ENCODE results near the gene SRSF9. TPM values are rescaled to one million over a fixed set of nuclear protein-coding genes. Genes with fewer than 3 reads are reported as not detected.

Gene SRSF9
- total RNA-seq, 4 donors from 2014 or later = 10.5 to 150 (median 91.1) TPM

DNA sequence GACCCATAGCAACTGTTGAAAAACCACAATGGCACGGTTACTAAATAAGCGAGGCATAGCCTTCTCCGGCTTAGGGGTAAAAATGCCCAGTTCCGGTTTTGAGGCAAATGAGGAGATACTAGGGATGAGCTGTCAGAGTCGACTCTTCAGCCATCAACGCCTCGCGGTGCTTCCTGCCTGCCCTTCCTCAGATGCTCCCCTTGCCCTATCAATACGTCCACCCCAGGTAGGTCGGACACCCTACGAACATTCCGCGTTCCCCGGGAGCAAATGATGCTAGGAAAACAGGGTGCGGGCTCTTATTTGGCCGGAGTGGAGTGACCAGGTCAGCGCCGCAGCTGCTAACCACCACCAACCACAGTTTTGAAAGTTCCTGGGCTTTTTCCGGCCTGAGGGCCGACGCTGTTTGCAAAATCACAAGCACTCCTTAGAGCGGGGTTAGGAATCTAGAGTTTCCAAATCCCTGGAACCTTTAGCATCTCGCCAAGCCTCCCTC is 1.2 kb downstream of the SRSF9 start:
- H3K36me3 ChIP-seq = no peaks in the 10 kb centered on the region
- H3K9me3 ChIP-seq = no peaks in the 10 kb centered on the region
- H3K4me1 ChIP-seq = peaks cover 0 to 22% of the 10 kb centered on the region in 2 donors
- peak overlapping the region; percentile 89 to 92 for H3K27ac ChIP-seq
- DNase-seq = peak in 1 of 2 donors; percentile 28
- peak overlapping the region; percentile 75 to 89 for H3K4me3 ChIP-seq
- intact Hi-C loops (cut with DNase I; ENCODE audit: low total_unique reads) = no loop called here
- H3K27me3 ChIP-seq = no peaks in the 10 kb centered on the region
- TF ChIP-seq, protein P1, sequence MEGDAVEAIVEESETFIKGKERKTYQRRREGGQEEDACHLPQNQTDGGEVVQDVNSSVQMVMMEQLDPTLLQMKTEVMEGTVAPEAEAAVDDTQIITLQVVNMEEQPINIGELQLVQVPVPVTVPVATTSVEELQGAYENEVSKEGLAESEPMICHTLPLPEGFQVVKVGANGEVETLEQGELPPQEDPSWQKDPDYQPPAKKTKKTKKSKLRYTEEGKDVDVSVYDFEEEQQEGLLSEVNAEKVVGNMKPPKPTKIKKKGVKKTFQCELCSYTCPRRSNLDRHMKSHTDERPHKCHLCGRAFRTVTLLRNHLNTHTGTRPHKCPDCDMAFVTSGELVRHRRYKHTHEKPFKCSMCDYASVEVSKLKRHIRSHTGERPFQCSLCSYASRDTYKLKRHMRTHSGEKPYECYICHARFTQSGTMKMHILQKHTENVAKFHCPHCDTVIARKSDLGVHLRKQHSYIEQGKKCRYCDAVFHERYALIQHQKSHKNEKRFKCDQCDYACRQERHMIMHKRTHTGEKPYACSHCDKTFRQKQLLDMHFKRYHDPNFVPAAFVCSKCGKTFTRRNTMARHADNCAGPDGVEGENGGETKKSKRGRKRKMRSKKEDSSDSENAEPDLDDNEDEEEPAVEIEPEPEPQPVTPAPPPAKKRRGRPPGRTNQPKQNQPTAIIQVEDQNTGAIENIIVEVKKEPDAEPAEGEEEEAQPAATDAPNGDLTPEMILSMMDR (IDR thresholded peaks at IDR 0.05) = no peak
- TF ChIP-seq POLR2A (IDR thresholded peaks at IDR 0.05) = no peak

GRCh38 chr12:120467439-120467838 is 2.1 kb downstream of the SRSF9 start:
- Histone ChIP-seq H3K36me3 (no peaks in the 10 kb centered on the region), H3K27ac (no peak overlapping the region), H3K9me3 (no peaks in the 10 kb centered on the region), H3K4me1 (peaks cover 0 to 18% of the 10 kb centered on the region in 2 donors), H3K4me3 (no peak overlapping the region), H3K27me3 (no peaks in the 10 kb centered on the region)
- TF ChIP-seq POLR2A (IDR thresholded peaks at IDR 0.05) = no peak
- TF ChIP-seq, protein P1 (IDR thresholded peaks at IDR 0.05) = no peak
- intact Hi-C loops (cut with DNase I; ENCODE audit: low total_unique reads) = no loop called here
- no peak for DNase-seq

DNA sequence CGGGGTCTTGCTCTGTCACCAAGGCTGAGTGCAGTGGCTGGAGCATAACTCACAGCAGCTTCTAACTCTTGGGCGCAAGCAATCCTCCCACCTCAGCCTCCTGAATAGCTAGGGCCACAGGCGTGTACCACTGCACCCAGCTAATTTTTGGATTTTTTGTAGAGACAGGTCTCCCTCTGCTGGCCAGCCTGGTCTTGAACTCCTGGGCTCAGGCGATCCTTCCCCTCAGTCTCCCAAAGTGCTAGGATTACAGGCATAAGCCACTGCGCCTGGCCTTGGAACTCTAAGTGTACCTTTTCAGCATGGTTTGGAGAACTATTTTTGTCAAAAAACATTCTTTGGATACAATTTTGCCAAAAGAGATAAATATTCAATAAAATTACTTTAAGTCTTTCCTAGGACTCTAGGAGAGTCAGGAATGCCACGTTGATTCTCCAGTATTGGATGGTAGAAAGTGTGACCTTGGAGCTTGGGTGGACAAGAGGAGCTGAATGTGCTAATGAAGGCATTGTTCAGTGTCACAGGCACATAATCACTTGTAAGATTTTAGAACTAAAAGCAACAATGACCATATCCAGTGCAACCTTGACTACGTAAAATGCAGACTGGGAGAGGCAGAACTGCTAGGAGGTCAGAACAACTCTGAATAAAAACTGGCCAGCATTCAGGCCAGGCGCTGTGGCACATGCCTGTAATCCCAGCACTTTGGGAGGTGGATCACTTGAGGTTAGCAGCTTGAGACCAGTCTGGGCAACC is 2.8 kb downstream of the SRSF9 start:
- no peaks in the 10 kb centered on the region for H3K36me3 ChIP-seq
- H3K4me1 ChIP-seq = peaks cover 0 to 18% of the 10 kb centered on the region in 2 donors
- intact Hi-C loops (cut with DNase I; ENCODE audit: low total_unique reads) = no loop called here
- TF ChIP-seq, protein P1 (IDR thresholded peaks at IDR 0.05) = peak; percentile 23 to 44 (median 25)
- no peak for TF ChIP-seq POLR2A (IDR thresholded peaks at IDR 0.05)
- DNase-seq = peak in 1 of 2 donors; percentile 34
- no peak overlapping the region for H3K27ac ChIP-seq
- no peak overlapping the region for H3K4me3 ChIP-seq
- H3K9me3 ChIP-seq = no peaks in the 10 kb centered on the region
- no peaks in the 10 kb centered on the region for H3K27me3 ChIP-seq

GRCh38 chr12:120465756-120466155 is 3.8 kb downstream of the SRSF9 start:
- no peaks in the 10 kb centered on the region for H3K27me3 ChIP-seq
- intact Hi-C loops (cut with DNase I; ENCODE audit: low total_unique reads) = no loop called here
- H3K27ac ChIP-seq = no peak overlapping the region
- no peak overlapping the region for H3K4me3 ChIP-seq
- no peaks in the 10 kb centered on the region for H3K36me3 ChIP-seq
- H3K9me3 ChIP-seq = no peaks in the 10 kb centered on the region
- H3K4me1 ChIP-seq = peaks cover 0 to 18% of the 10 kb centered on the region in 2 donors
- no peak for TF ChIP-seq POLR2A (IDR thresholded peaks at IDR 0.05)
- TF ChIP-seq, protein P1 (IDR thresholded peaks at IDR 0.05) = no peak
- DNase-seq = no peak

DNA sequence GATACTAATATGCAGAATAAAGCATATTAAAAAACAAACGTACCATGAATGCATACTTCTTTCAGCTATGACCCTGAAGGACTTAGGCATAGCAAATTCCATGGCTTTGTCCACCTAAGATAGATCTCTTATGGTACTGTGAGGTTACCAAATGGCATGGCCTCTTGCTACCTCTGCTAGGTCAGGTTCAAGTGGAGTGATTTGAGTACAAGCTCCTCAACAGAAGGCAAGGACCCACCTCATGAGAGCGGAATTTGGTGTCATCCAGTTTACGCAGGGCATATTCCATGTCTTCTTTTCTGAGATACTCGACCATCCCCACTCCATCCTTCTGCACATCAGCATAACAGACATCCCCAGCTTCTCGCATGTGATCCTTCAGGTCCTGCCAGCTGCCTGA is 5.8 kb downstream of the SRSF9 start:
- no peak for TF ChIP-seq POLR2A (IDR thresholded peaks at IDR 0.05)
- TF ChIP-seq, protein P1 (IDR thresholded peaks at IDR 0.05) = no peak
- no peak overlapping the region for H3K4me3 ChIP-seq
- no peak for DNase-seq
- H3K27ac ChIP-seq = no peak overlapping the region
- no peaks in the 10 kb centered on the region for H3K9me3 ChIP-seq
- intact Hi-C loops (cut with DNase I; ENCODE audit: low total_unique reads) = no loop called here
- peaks cover 0 to 12% of the 10 kb centered on the region in 2 donors for H3K4me1 ChIP-seq
- no peaks in the 10 kb centered on the region for H3K36me3 ChIP-seq
- no peaks in the 10 kb centered on the region for H3K27me3 ChIP-seq

Measured in uterus (tissue), 4 donors.